Breast epithelium (tissue), 3 donors: Measurements from ENCODE around the gene PBRM1.

Source experiments
- CTCF ChIP-seq, 3 donors: fragments of 450-650 bp; IDR thresholded peaks; one replicate each; pipeline ENCODE4 v1.5.1; 2016 to 2017; ENCODE audit warnings: antibody characterized with exemption in 3 of 3, mild to moderate bottlenecking in 3 of 3, moderate library complexity in 3 of 3
- POLR2A ChIP-seq: fragments of 450-650 bp; IDR thresholded peaks from one replicate; pipeline ENCODE4 v1.6.1; 2016; ENCODE audit warnings: antibody characterized with exemption, mild to moderate bottlenecking, moderate library complexity
- POLR2AphosphoS5 ChIP-seq, 3 donors: sonication (generic); formaldehyde crosslinking; IDR thresholded peaks; one replicate each; pipeline ENCODE4 v1.6.1; 2017; ENCODE audit warnings: antibody characterized with exemption in 3 of 3

- TF ChIP-seq POLR2A: no peak
- TF ChIP-seq CTCF (IDR thresholded peaks at IDR 0.05): no peak
- no peak for TF ChIP-seq POLR2AphosphoS5 (IDR thresholded peaks at IDR 0.05)
Measured at GRCh38 chr3:52614689-52615088, 71.0 kb downstream of the PBRM1 start.
